ENCODE data around the gene GPLD1. TPM values are rescaled to one million over a fixed set of nuclear protein-coding genes. Genes with fewer than 3 reads are reported as not detected.
A peak's percentile ranks its signal among the peaks of the same experiment; 100 is the strongest.

The GPLD1 gene
- total and polyA plus RNA-seq, 2 donors from 2014 or later, result 0.41 to 0.94 TPM

DNA sequence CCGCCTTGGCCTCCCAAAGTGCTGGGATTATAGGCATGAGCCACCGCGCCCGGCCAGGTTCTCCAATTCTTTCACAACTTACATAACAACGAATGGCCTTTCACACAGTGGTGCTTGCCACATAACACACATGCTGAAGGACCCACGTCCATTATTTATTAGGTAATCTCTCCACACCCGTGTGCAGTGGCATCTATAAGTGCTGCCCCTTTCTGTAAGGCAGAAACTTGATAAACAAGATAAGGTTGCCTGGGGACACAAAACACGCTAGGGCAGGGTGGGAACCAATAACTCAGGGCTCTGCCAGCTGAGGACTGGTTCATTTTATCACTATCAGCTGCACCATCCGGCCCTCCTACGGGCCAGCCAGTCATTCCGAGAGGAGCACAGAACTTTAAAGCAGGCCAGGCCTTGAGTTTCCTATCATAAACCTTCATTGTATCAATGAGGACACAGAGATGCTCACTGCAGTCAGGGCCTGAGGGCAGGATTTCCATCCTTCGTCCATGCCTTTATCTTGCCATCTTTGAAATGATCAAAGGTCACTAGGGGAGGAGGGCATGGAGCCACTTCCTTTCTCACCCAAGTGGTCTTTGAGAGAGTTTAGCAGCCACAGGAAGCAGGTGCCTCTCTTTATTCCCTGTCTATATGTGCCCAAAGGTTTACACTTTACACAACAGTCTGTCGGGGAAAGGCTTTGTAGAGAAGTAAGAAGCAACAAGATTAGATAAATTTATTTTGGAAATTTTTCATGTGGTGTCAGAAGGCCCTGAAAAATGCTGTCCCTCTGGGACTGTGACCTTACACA lies 37.6 kb downstream of the GPLD1 start:
- DNase-seq (peak in 2 of 5 donors; percentile 1 to 5), FAIRE-seq (no peak)
- Histone ChIP-seq H3K36me3 (ENCODE audit: control insufficient read depth in 2 of 3, insufficient read depth in 3 of 3, low read length in 3 of 3) (no peaks in the 10 kb centered on the region), H3K4me1 (ENCODE audit: control insufficient read depth in 2 of 3, insufficient read depth in 2 of 3, low read depth in 1 of 3, low read length in 3 of 3) (no peaks in the 10 kb centered on the region), H3K9me3 (ENCODE audit: control insufficient read depth in 2 of 3, insufficient read depth in 1 of 3, low read length in 3 of 3) (no peaks in the 10 kb centered on the region), H3K9ac (ENCODE audit: low read length in 3 of 3) (no peak overlapping the region), H3K4me3 (ENCODE audit: low read length in 3 of 3) (no peak overlapping the region), H3K27ac (ENCODE audit: low read depth in 2 of 2, low read length in 2 of 2) (no peak overlapping the region), H3K27me3 (ENCODE audit: control insufficient read depth, insufficient read depth, low read length) (no peaks in the 10 kb centered on the region)
- TF ChIP-seq, protein P1, sequence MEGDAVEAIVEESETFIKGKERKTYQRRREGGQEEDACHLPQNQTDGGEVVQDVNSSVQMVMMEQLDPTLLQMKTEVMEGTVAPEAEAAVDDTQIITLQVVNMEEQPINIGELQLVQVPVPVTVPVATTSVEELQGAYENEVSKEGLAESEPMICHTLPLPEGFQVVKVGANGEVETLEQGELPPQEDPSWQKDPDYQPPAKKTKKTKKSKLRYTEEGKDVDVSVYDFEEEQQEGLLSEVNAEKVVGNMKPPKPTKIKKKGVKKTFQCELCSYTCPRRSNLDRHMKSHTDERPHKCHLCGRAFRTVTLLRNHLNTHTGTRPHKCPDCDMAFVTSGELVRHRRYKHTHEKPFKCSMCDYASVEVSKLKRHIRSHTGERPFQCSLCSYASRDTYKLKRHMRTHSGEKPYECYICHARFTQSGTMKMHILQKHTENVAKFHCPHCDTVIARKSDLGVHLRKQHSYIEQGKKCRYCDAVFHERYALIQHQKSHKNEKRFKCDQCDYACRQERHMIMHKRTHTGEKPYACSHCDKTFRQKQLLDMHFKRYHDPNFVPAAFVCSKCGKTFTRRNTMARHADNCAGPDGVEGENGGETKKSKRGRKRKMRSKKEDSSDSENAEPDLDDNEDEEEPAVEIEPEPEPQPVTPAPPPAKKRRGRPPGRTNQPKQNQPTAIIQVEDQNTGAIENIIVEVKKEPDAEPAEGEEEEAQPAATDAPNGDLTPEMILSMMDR (IDR thresholded peaks at IDR 0.05; ENCODE audit: borderline replicate concordance, extremely low read depth, insufficient read depth), result no peak
- intact Hi-C loops (cut with DNase I), result no loop called here

DNA sequence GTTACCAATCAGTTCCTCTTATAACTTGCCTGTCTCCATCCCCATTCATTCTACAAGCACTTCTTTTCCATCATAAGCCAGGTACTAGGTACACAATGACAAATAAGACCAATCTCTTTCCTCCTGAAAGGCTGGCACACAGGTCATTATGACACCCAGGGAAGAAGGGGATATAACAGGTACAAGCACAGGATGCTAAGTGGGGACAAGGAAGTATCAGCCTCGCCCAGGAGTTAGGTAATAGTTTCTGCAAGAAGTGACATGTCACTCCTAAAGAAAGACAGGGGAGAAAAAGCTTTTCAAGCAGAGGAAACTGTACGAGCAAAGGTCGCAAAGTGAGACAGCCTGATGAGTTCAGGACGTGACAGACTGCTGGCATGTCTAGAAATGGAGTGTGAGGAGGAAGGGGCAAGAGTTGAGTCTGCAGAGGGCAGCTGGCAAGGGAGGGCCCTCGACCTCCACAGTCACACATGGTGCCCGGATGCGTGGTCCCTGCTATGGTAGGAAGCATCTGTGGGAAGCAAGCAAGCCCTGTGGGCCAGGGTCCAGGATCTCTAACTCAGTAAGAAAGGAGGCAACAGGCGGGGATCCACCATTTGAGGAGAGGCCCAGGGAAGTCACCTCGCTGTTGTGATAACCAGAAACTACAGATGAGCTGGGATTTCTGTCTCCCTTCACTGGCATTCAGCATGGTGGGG lies 40.4 kb downstream of the GPLD1 start:
- DNase-seq (peak in 1 of 5 donors; percentile 11), FAIRE-seq (no peak)
- H3K27ac ChIP-seq (ENCODE audit: low read depth in 2 of 2, low read length in 2 of 2), result no peak overlapping the region
- no peak overlapping the region for H3K4me3 ChIP-seq (ENCODE audit: low read length in 3 of 3)
- no peaks in the 10 kb centered on the region for H3K36me3 ChIP-seq (ENCODE audit: control insufficient read depth in 2 of 3, insufficient read depth in 3 of 3, low read length in 3 of 3)
- intact Hi-C loops (cut with DNase I), result no loop called here
- TF ChIP-seq, protein P1 (IDR thresholded peaks at IDR 0.05; ENCODE audit: borderline replicate concordance, extremely low read depth, insufficient read depth), result no peak
- no peak overlapping the region for H3K9ac ChIP-seq (ENCODE audit: low read length in 3 of 3)
- H3K9me3 ChIP-seq (ENCODE audit: control insufficient read depth in 2 of 3, insufficient read depth in 1 of 3, low read length in 3 of 3), result no peaks in the 10 kb centered on the region
- no peaks in the 10 kb centered on the region for H3K4me1 ChIP-seq (ENCODE audit: control insufficient read depth in 2 of 3, insufficient read depth in 2 of 3, low read depth in 1 of 3, low read length in 3 of 3)
- H3K27me3 ChIP-seq (ENCODE audit: control insufficient read depth, insufficient read depth, low read length), result no peaks in the 10 kb centered on the region

DNA sequence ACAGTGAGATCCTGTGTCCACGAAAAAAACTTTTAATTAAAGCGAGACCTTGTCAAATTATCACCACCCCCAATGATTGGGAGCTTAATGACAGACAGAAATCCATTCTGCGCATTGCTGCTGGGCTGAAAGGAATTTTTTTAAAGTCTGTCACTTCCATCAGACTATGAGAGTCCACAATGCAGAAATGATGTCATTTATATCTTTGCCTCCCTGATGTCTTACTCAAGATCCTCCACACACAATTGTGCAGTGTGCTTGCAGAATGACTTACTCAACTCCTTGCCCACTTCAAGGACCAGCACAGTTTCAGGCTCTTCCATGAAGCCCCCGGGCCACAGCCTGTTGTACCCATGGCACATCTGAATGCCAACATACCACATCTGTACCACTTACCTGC lies 41.0 kb downstream of the GPLD1 start:
- Histone ChIP-seq H3K4me1 (ENCODE audit: control insufficient read depth in 2 of 3, insufficient read depth in 2 of 3, low read depth in 1 of 3, low read length in 3 of 3) (no peaks in the 10 kb centered on the region), H3K27me3 (ENCODE audit: control insufficient read depth, insufficient read depth, low read length) (no peaks in the 10 kb centered on the region), H3K9me3 (ENCODE audit: control insufficient read depth in 2 of 3, insufficient read depth in 1 of 3, low read length in 3 of 3) (no peaks in the 10 kb centered on the region), H3K27ac (ENCODE audit: low read depth in 2 of 2, low read length in 2 of 2) (no peak overlapping the region), H3K4me3 (ENCODE audit: low read length in 3 of 3) (no peak overlapping the region), H3K9ac (ENCODE audit: low read length in 3 of 3) (no peak overlapping the region), H3K36me3 (ENCODE audit: control insufficient read depth in 2 of 3, insufficient read depth in 3 of 3, low read length in 3 of 3) (no peaks in the 10 kb centered on the region)
- intact Hi-C loops (cut with DNase I), result no loop called here
- DNase-seq, result no peak
- TF ChIP-seq, protein P1 (IDR thresholded peaks at IDR 0.05; ENCODE audit: borderline replicate concordance, extremely low read depth, insufficient read depth), result no peak
- no peak for FAIRE-seq
